NCI-H187 treated with DMSO at 0.1 percent for 48 hours (cell line): ENCODE results near the gene HPGDS.
"Not testable (repeated sequence)": the region's sequence is repeated elsewhere in the genome, so short reads cannot be mapped to it uniquely, and the experiment has no call there.

Source experiments
- DNase-seq: peaks from one replicate; lab custom pipeline; 2025; lab: John Stamatoyannopoulos, UW

HPGDS gene

GRCh38 chr4:94325835-94326234 lies 16.8 kb downstream of the HPGDS start:
- DNase-seq: no peak

DNA sequence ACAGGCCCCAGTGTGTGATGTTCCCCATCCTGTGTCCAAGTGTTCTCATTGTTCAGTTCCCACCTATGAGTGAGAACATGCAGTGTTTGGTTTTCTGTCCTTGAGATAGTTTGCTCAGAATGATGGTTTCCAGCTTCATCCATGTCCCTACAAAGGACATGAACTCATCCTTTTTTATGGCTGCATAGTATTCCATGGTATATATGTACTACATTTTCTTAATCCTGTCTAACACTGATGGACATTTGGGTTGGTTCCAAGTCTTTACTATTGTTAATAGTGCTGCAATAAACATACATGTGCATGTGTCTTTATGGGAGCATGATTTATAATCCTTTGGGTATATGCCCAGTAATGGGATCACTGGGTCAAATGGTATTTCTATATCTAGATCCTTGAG lies 22.7 kb downstream of the HPGDS start:
- not testable (repeated sequence) for DNase-seq

- no peak for DNase-seq
These were observed 35.3 kb downstream of the HPGDS start for GRCh38 chr4:94307231-94307871.

DNA sequence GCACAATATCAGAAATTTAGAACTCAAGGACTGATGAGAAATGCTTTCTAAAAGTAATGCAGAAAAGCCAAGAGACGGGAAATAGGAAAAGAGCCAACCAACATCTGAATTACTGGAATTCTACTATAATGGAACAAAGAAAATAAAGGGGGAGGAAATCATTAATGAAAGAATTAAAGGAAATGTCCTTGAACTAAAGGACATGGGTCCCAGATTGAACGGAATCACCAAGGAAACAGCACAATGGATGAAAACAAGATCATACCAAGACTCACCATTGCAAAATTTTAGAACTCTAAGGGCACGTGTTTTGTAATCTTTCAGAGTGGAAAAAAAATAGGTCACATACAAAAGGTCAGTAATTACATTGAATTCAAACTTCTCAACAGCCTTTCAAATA lies 35.9 kb downstream of the HPGDS start:
- no peak for DNase-seq

DNA sequence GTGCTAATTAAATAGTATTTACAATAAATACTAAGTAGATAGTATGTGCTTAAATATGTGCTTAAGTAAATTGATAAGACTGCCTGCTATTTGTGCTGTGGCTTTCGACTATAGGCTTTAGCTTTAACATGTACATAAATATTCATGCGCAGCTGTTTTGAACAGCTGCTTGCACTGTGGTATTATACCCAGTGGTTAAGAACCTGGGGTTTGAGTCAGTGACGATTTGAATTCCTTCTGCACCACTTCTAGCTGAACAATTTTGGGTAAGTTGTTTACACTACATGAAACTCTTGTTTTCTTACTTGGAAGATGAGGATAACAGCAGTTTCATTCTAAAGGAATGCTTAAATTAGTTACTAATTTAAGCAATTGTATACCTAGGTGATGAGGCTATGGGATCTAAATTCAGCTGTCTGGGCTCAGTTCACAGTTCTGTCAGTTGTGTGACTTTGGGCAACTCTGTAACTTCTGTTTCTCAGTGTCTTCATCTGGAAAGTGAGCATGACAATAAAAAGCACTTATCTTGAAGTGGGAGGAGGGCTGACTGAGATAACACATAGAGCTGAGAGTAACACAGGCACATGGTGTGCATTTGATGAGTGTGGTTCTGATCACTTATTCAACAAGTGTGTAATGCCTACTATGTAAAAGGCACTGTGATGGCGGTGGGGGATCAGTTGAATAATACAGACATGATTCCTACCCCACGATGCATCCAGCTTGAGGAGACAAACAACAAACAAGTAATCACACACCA lies 37.0 kb downstream of the HPGDS start:
- DNase-seq: no peak

DNA sequence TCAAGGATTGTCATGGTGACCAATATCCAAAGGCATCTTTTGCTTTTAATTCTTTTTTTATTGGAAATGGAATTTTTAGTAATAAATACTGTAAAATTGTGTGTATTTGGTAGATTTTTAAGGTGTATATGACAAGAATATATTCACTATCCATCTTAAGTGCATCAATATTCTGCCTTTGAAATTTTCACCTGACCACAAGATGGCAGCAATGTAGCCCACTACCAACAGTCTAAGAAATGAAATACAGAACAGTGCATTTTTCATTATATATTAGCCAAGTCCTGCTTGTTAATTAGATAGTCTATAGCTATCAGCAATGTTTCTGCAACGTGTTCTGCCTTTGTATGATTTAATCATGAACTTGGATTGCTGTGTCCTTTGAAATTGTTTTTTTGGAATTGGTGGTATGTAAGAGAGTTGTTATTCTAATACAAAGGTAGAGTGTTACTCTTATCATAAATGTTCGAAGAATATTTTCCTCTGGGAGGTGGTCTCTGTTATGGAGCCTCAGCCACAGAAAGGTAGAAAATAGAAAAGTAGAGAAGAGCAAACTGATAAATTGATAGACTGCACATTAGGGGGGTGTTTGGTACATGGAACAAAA lies 38.2 kb downstream of the HPGDS start:
- DNase-seq: no peak

DNA sequence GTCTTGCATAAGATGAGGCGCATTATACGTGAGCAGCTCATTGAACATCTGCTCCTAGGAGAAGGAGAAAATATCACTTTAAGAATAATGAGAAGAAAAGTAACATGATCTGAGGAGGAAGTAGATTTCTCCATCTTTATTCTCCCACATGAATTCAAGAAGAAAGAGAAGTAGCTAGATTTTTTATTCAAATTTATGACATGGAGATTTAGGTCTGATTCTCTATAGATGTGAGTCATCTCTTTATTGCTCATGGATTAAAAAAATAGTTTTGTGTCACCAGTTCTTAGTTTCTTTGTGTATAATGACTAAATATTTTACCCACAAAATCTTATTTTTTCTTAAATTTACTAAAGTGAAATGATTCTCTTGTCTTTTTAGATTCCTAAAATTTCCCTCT lies 40.4 kb downstream of the HPGDS start:
- no peak for DNase-seq

DNA sequence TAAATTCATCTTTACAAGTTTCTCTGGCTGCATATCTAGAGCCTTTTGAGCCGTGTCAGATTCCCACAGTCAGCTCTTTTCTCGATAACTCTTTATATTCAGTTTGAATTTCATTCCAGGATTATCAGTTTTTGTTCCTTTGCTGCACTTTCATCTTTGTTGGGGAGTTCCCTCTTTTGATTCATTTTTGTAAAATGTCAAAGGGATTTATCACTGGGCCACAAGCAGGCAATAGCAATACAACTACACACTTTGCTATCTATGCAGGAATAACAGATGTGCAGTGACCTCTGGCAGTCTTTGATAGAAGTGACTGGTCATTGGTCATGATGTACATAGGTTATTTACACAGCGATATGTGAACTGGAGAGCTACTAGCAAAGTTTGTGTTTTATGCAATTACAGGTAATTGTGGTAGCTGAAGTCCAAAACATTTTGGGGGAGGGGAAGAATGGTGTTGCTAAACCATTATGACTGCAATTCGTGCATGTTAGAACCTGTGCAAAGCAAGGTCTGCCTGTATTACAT lies 43.8 kb downstream of the HPGDS start:
- no peak for DNase-seq

DNA sequence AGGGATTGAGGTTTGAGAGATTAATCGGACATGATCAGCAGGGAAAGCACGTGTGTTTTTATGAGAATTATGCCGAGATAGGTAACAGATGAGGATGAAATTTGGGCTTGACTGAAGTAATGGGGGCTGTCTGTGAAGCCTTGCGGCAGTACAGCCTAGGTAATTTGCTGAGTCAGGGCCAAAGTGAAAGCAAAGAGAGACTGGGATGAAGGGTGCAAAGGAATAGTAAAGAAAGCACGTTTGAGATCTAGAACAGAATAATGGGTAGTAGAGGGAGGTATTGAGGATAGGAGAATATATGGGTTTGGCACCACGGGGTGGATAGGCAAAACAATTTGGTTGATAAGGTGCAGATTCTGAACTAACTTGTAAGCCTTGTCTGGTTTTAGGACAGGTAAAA lies 47.2 kb downstream of the HPGDS start:
- DNase-seq: not testable (repeated sequence)

DNA sequence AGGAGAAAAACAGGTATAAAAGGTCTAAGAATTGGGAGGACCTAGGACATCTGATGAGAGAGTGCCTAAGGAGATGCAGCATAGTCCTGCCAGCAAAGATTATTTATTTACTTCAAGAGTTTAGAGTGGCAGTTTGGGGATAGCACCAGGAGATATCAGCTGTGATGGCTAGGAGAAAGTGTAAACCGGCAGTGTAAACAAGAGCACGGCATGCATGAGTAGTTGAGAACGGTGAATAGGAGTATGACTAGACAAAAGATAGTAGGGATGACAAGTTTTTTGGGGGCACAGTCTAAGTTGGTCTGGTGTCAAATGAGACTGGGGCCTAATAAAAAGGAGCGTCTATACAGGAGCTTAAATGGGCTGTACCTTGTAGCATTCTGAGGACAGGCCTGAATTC lies 48.7 kb downstream of the HPGDS start:
- DNase-seq: not testable (repeated sequence)

- DNase-seq: no peak
These were observed 52.4 kb downstream of the HPGDS start for GRCh38 chr4:94290245-94290644.

DNA sequence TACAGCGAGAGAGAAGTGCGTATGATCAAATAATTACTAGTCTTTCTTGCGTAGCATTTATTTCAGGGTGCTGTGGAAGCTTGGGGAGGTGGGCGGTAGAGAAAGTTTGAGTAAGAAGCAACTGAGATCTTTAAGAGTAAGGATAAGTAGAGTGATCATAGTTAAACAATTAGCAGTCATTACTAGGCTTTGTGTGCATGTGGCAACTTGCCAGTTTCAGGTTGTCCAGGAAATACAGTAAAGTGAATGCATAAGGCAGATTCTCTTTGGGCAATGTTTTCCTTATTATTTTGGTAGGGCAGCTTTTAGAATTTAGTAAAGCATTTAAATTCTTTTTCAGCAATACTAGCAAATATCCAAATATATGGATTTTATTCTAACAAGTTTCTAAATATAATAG lies 57.0 kb downstream of the HPGDS start:
- DNase-seq: no peak

GRCh38 chr4:94284889-94285288 lies 57.7 kb downstream of the HPGDS start:
- no peak for DNase-seq

DNA sequence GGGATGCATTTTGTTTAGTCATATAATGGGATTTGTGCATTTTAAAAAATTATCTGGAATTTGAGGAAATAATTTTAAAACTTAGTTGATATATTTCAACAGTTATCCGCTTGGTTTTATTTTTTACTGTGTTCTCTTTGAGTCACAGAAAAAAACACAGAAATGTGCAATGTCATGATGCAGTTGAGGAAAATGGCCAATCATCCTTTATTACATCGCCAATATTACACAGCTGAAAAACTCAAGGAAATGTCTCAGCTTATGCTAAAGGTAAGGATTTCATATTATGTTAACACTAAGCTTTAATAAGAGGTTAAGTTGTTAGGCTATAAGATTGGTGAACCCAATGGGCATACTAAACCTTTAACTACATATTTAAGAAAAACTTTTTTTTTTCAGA lies 63.9 kb downstream of the HPGDS start:
- DNase-seq: no peak

GRCh38 chr4:94277534-94277933 lies 65.1 kb downstream of the HPGDS start:
- DNase-seq: no peak

DNA sequence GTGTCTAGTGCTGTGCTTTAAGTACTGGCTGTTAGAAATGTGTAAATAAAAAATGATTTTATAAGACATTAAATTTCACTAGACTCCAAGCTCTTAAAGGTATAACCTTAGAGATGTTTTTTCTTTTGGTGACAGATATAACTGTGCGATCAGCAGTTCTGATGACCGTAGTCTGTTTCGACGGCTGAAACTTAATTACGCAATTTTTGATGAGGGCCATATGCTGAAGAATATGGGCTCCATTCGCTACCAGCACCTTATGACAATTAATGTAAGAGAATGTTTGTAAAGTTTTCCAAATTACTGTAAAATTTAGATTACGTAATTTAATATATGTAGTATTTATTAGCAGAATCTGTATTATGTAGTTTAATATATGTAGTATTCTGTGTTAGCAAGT lies 66.4 kb downstream of the HPGDS start:
- DNase-seq: no peak

- DNase-seq: no peak
These were observed 67.7 kb downstream of the HPGDS start for GRCh38 chr4:94274912-94275311.

GRCh38 chr4:94271248-94271647 lies 71.4 kb downstream of the HPGDS start:
- DNase-seq: no peak

DNA sequence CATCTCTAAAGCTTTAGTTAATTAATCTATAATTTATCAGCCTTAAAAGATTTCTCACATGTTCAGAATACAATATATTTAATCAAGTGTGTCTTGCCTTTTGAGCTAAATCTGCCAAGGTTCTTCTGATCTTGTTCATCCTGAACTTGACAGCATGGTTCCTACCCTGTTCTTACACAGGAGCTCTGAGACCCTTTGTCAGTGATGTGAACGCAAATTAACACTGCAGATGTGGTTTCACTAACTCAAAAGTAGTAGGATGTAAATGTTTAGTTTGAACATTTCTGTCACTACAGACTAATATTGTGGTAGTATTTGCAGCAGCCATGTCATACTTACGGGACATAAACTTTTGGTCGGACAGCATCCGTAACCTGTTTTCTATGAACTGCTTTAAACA lies 75.6 kb downstream of the HPGDS start:
- DNase-seq: no peak

- DNase-seq: no peak
These were observed 80.2 kb downstream of the HPGDS start for GRCh38 chr4:94262163-94263016.

DNA sequence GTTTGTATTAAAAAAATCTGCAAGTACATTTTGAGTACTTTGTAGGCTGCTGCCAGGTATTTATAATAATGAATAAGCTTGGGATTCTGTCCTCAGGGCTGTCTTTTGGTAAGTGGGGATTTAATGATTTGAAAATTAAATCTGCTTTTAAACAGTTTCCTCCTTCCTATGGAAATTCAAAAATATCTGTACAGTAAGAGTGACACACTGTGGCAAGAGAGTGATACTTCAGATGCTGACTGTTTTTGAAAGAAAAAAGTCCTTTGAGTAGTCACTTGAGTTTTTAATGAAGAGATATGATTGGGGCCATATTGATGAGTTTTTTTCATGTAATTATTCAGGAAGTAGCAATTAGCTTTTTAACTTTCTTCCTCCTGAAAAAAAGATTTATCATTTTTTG lies 85.8 kb downstream of the HPGDS start:
- no peak for DNase-seq

GRCh38 chr4:94256144-94256783 lies 86.4 kb downstream of the HPGDS start:
- DNase-seq: no peak
